ENCODE measurements around the gene CLPX.

DNA sequence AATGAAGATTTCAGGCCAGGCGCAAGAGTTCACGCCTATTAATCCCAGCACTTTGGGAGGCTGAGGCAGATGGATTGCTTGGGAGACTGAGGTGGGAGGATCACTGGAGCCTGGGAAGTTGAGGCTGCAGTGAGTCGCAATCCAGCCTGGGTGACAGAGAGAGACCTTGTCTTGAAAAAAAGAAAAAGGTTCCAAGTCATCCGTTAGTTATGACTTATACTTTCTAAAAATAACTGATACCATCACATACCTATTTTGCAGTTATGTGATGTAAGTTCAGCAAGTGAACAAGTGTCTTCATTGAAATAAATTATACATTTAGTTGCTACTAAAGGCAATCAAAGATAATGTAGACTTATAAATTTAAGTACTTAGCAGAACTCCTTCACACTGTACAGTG lies 22.1 kb downstream of the CLPX start:
- TF ChIP-seq, protein P1, sequence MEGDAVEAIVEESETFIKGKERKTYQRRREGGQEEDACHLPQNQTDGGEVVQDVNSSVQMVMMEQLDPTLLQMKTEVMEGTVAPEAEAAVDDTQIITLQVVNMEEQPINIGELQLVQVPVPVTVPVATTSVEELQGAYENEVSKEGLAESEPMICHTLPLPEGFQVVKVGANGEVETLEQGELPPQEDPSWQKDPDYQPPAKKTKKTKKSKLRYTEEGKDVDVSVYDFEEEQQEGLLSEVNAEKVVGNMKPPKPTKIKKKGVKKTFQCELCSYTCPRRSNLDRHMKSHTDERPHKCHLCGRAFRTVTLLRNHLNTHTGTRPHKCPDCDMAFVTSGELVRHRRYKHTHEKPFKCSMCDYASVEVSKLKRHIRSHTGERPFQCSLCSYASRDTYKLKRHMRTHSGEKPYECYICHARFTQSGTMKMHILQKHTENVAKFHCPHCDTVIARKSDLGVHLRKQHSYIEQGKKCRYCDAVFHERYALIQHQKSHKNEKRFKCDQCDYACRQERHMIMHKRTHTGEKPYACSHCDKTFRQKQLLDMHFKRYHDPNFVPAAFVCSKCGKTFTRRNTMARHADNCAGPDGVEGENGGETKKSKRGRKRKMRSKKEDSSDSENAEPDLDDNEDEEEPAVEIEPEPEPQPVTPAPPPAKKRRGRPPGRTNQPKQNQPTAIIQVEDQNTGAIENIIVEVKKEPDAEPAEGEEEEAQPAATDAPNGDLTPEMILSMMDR (IDR thresholded peaks at IDR 0.05), result no peak
- no peak for TF ChIP-seq EZH2 (IDR thresholded peaks at IDR 0.05; ENCODE audit: borderline replicate concordance, insufficient read depth, low read depth, low read length, poor library complexity, severe bottlenecking)
